HepG2 (cell line): ENCODE results near the gene MYPN. TPM values are rescaled to one million over a fixed set of nuclear protein-coding genes. Genes with fewer than 3 reads are reported as not detected.

Source experiments
- ATAC-seq: fragments of 200-7000 bp; cut with Tn5 transposase; 3 replicates; pipeline ENCODE4 v1.9.1; 2020; ENCODE audit warnings: mild to moderate bottlenecking, moderate library complexity
- BruUV-seq: library from RNA; stranded (reverse); fragments of 400-500 nt; replicated peaks from 2 replicates; lab custom pipeline; 2021; lab: Mats Ljungman, UMichigan
- CTCF ChIA-PET: fragments of 300-600 bp; formaldehyde crosslinking; extraction: SDS; loops from one replicate; lab custom pipeline; 2021; ENCODE audit warnings: low total read pairs, inconsistent platforms, low intra/inter-chr PET ratio; lab: Yijun Ruan, JAX
- POLR2A ChIA-PET: fragments of 350-600 bp; sonication (Branson Sonifier 250); formaldehyde crosslinking; loops from one replicate; lab custom pipeline; 2020; ENCODE audit warnings: antibody characterized with exemption, inconsistent platforms; lab: Yijun Ruan, JAX
- DNase-seq: peaks from one replicate; pipeline ENCODE4 v3.0.0-alpha.2; 2015; ENCODE audit warnings: low spot score
- FAIRE-seq: peaks from 3 replicates; lab custom pipeline; 2011; peaks lifted over from hg19 to GRCh38; lab: Jason Lieb, UNC
- H2AFZ ChIP-seq: one replicate; pipeline ENCODE4 v1.6.1; 2011; ENCODE audit warnings: low read length, inconsistent platforms
- H3K27ac ChIP-seq: fragments of 300-600 bp; 3 replicates; pipeline ENCODE4 v1.8.0; 2011; ENCODE audit warnings: mixed run types, mild to moderate bottlenecking, mixed read lengths, low read length, inconsistent platforms; ENCODE audit not compliant: insufficient read depth; ENCODE audit errors: extremely low read length
- H3K27me3 ChIP-seq, 2 experiments: fragments of 200-600 bp in 1 of 2; 2 replicates in 1 of 2; 3 replicates in 1 of 2; pipeline versions ENCODE4 v1.6.0 to v1.8.0; 2011; ENCODE audit warnings: low read length in 2 of 2, mild to moderate bottlenecking in 2 of 2, moderate library complexity in 2 of 2, inconsistent platforms in 1 of 2; ENCODE audit not compliant: insufficient read depth in 2 of 2, control insufficient read depth in 1 of 2
- H3K36me3 ChIP-seq, 2 experiments: fragments of 200-600 bp in 1 of 2; replicated peaks in 1 of 2; 2 replicates in 1 of 2; 3 replicates in 1 of 2; pipeline versions ENCODE4 v1.5.1 to v1.8.0; 2011; ENCODE audit warnings: low read length in 2 of 2, inconsistent platforms in 1 of 2; ENCODE audit not compliant: insufficient read depth in 2 of 2, control insufficient read depth in 1 of 2
- H3K4me1 ChIP-seq: 2 replicates; pipeline ENCODE4 v1.5.1; 2012; ENCODE audit warnings: low read length, inconsistent platforms; ENCODE audit not compliant: insufficient read depth
- H3K4me2 ChIP-seq: 2 replicates; pipeline ENCODE4 v1.6.0; 2011; ENCODE audit warnings: low read depth, low read length, inconsistent platforms
- H3K4me3 ChIP-seq, 3 experiments: fragments of 200-600 bp in 1 of 3; sonication (generic), shearing (Covaris generic) in 1 of 3; replicated peaks in 1 of 3; 2 replicates each; pipeline ENCODE4 v1.5.1; 2011 to 2016; ENCODE audit warnings: low read length in 3 of 3, inconsistent platforms in 2 of 3, low read depth in 2 of 3, mild to moderate bottlenecking in 2 of 3, control low read depth in 1 of 3, mixed read lengths in 1 of 3; ENCODE audit not compliant: insufficient read depth in 1 of 3
- H3K79me2 ChIP-seq: one replicate; pipeline ENCODE4 v1.6.1; 2011; ENCODE audit warnings: low read length, inconsistent platforms; ENCODE audit not compliant: insufficient read depth
- H3K9ac ChIP-seq: 2 replicates; pipeline ENCODE4 v1.6.0; 2011; ENCODE audit warnings: mild to moderate bottlenecking, low read depth, low read length, inconsistent platforms; ENCODE audit not compliant: insufficient read depth
- H3K9me3 ChIP-seq: 2 replicates; pipeline ENCODE4 v1.5.1; 2012; ENCODE audit warnings: mild to moderate bottlenecking, low read length
- H4K20me1 ChIP-seq: 2 replicates; pipeline ENCODE4 v1.6.0; 2011; ENCODE audit warnings: inconsistent platforms, mild to moderate bottlenecking, low read length, moderate library complexity; ENCODE audit not compliant: insufficient read depth
- ARID4A ChIP-seq: sonication (generic); formaldehyde crosslinking; IDR thresholded peaks from 2 replicates; pipeline ENCODE4 v1.5.0; 2020; ENCODE audit warnings: mild to moderate bottlenecking, missing genetic modification reagents, borderline replicate concordance
- CCAR2 ChIP-seq: fragments of 200-400 bp; formaldehyde crosslinking; optimal IDR thresholded peaks from 2 replicates; pipeline ENCODE3; 2018; ENCODE audit warnings: low read depth, mild to moderate bottlenecking, low read length, moderate library complexity
- CERS6 ChIP-seq: sonication (generic); formaldehyde crosslinking; IDR thresholded peaks from 2 replicates; pipeline ENCODE4 v1.5.0; 2020; ENCODE audit warnings: missing genetic modification reagents
- MAZ ChIP-seq, 2 experiments: sonication (generic) in 1 of 2; formaldehyde crosslinking in 1 of 2; IDR thresholded peaks; 2 replicates each; pipeline versions ENCODE4 v1.5.0 to v1.6.1; 2012 to 2020; ENCODE audit warnings: low read depth in 2 of 2, mild to moderate bottlenecking in 2 of 2, borderline replicate concordance in 1 of 2, improper control_type of control experiment in 1 of 2, low read length in 1 of 2, missing genetic modification reagents in 1 of 2, moderate library complexity in 1 of 2
- RAD21 ChIP-seq: fragments of 450-650 bp; formaldehyde crosslinking; IDR thresholded peaks from 2 replicates; pipeline ENCODE4 v1.5.0; 2020; ENCODE audit warnings: mild to moderate bottlenecking
- SMARCC2 ChIP-seq: fragments of 450-650 bp; IDR thresholded peaks from 2 replicates; pipeline ENCODE4 v1.6.1; 2017; ENCODE audit warnings: antibody characterized with exemption, mild to moderate bottlenecking
- TBX2 ChIP-seq: sonication (generic); formaldehyde crosslinking; IDR thresholded peaks from 2 replicates; pipeline ENCODE4 v1.5.0; 2020; ENCODE audit warnings: missing genetic modification reagents, mild to moderate bottlenecking, borderline replicate concordance
- TRIM24 ChIP-seq: sonication (generic); formaldehyde crosslinking; IDR thresholded peaks from 2 replicates; pipeline ENCODE4 v1.8.0; 2022; ENCODE audit warnings: mild to moderate bottlenecking, missing genetic modification reagents
- ZC3H4 ChIP-seq: sonication (generic); formaldehyde crosslinking; IDR thresholded peaks from 2 replicates; pipeline ENCODE4 v1.4.0; 2020; ENCODE audit warnings: missing genetic modification reagents, borderline replicate concordance
- ZKSCAN8 ChIP-seq: IDR thresholded peaks from 2 replicates; pipeline ENCODE4 v1.6.1; 2016; ENCODE audit warnings: borderline replicate concordance, missing genetic modification reagents, missing compliant biosample characterization
- ZNF292 ChIP-seq: sonication (generic); formaldehyde crosslinking; IDR thresholded peaks from 2 replicates; pipeline ENCODE4 v1.8.1; 2022; ENCODE audit warnings: mild to moderate bottlenecking, low read depth, missing genetic modification reagents, borderline replicate concordance
- ZNF350 ChIP-seq: sonication (generic); formaldehyde crosslinking; IDR thresholded peaks from 2 replicates; pipeline ENCODE4 v1.4.0; 2020; ENCODE audit warnings: mild to moderate bottlenecking, low read depth, missing genetic modification reagents, borderline replicate concordance
- ZNF468 ChIP-seq: sonication (generic); formaldehyde crosslinking; IDR thresholded peaks from 2 replicates; pipeline ENCODE4 v1.8.0; 2022; ENCODE audit warnings: mild to moderate bottlenecking, moderate library complexity, missing genetic modification reagents
- ZNF569 ChIP-seq: sonication (generic); formaldehyde crosslinking; IDR thresholded peaks from 2 replicates; pipeline ENCODE4 v1.5.0; 2020; ENCODE audit warnings: mild to moderate bottlenecking, missing genetic modification reagents, moderate library complexity, borderline replicate concordance
- ZNF607 ChIP-seq: sonication (generic); formaldehyde crosslinking; IDR thresholded peaks from 2 replicates; pipeline ENCODE4 v1.5.1; 2020; ENCODE audit warnings: missing genetic modification reagents, mild to moderate bottlenecking, borderline replicate concordance
- ZNF615 ChIP-seq: sonication (generic); formaldehyde crosslinking; IDR thresholded peaks from 2 replicates; pipeline ENCODE4 v1.5.0; 2020; ENCODE audit warnings: mild to moderate bottlenecking, missing genetic modification reagents, borderline replicate concordance
- ZSCAN25 ChIP-seq: sonication (generic); formaldehyde crosslinking; IDR thresholded peaks from 2 replicates; pipeline ENCODE4 v1.8.0; 2022; ENCODE audit warnings: mild to moderate bottlenecking, missing genetic modification reagents
- WGBS: methylation state at CpG from one replicate; pipeline ENCODE4 v1.1.6; 2017; ENCODE audit warnings: low lambda C conversion rate; 5-methylcytosine and 5-hydroxymethylcytosine counted together
- in situ Hi-C: cut with HindIII; loops from 2 replicates; pipeline ENCODE4 v1.10.0; 2017; ENCODE audit warnings: low pct_unique_long_range_greater_than_20kb; ENCODE audit not compliant: extremely low pct_ligation_motif_present
- intact Hi-C: fragments of 100-400 bp; cut with micrococcal nuclease; formaldehyde crosslinking; loops from one replicate; pipeline ENCODE4 v1.10.0; 2022; ENCODE audit not compliant: unreplicated experiment
- polyA plus RNA-seq, 8 experiments: library from polyadenylated mRNA; depleted of rRNA in 3 of 8; stranded (reverse) in 7 of 8; unstranded in 1 of 8; fragments of >200 nt; fragmentation: Illumina TruSeq in 4 of 8; extraction: Trizol in 4 of 8; gene quantifications; 2 replicates each; pipeline versions ENCODE4 v1.2.1 to v1.2.3, GENCODE V29; 2011 to 2016; ENCODE audit warnings: low read depth in 4 of 8, missing spikeins in 1 of 8, mixed read lengths in 1 of 8; ENCODE audit not compliant: insufficient read depth in 1 of 8
- total RNA-seq, 5 experiments: library from RNA; depleted of rRNA; stranded (reverse); fragments of >200 nt; fragmentation: Illumina TruSeq; extraction: Trizol; gene quantifications; 2 replicates each; pipeline ENCODE4 v1.2.3, GENCODE V29; 2016; ENCODE audit warnings: low read depth in 1 of 5
- TF ChIP-seq, protein P1 (sequence below): sonication (generic); formaldehyde crosslinking; conservative IDR thresholded peaks from 2 replicates; pipeline ENCODE4 v1.8.1; 2023; ENCODE audit warnings: missing genetic modification reagents

MYPN gene
- total and polyA plus RNA-seq, 2 of the 13 experiments (the other 11 are each of a cell fraction or from before 2014, with no cell fraction given) = not detected

- intact Hi-C loops (no loop called here), in situ Hi-C loops (loop anchor here (10.0 kb wide), 1 partner anchor 118 kb away; no protein-coding TSS in a partner anchor)
- no peak overlapping the region for H2AFZ ChIP-seq
- POLR2A ChIA-PET = no interaction called here
- H3K79me2 ChIP-seq = no peaks in the 10 kb centered on the region
- TF ChIP-seq ZSCAN25 (no peak), ZNF292 (CRISPR knock-in tag) (no peak), MAZ (IDR thresholded peaks at IDR 0.05; ENCODE audit: borderline replicate concordance, low read depth, low read length) (no peak), MAZ (CRISPR knock-in tag; IDR thresholded peaks at IDR 0.05; ENCODE audit: low read depth) (no peak), TRIM24 (CRISPR knock-in tag) (no peak), TBX2 (CRISPR knock-in tag) (no peak), ZNF468 (CRISPR knock-in tag) (no peak), ZC3H4 (CRISPR knock-in tag) (no peak), ZNF607 (CRISPR knock-in tag) (no peak), ZNF350 (CRISPR knock-in tag) (no peak), RAD21 (no peak), ZNF569 (CRISPR knock-in tag) (no peak), ZKSCAN8 (CRISPR knock-in tag) (no peak), ARID4A (CRISPR knock-in tag) (no peak), ZNF615 (no peak), CCAR2 (no peak), SMARCC2 (no peak), CERS6 (CRISPR knock-in tag) (no peak)
- TF ChIP-seq, protein P1, sequence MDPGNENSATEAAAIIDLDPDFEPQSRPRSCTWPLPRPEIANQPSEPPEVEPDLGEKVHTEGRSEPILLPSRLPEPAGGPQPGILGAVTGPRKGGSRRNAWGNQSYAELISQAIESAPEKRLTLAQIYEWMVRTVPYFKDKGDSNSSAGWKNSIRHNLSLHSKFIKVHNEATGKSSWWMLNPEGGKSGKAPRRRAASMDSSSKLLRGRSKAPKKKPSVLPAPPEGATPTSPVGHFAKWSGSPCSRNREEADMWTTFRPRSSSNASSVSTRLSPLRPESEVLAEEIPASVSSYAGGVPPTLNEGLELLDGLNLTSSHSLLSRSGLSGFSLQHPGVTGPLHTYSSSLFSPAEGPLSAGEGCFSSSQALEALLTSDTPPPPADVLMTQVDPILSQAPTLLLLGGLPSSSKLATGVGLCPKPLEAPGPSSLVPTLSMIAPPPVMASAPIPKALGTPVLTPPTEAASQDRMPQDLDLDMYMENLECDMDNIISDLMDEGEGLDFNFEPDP (CRISPR knock-in tag) = no peak
- FAIRE-seq (no peak), DNase-seq (no peak), ATAC-seq (no peak)
- H3K9me3 ChIP-seq = no peaks in the 10 kb centered on the region
- CTCF ChIA-PET = no interaction called here
- WGBS = 1% methylated on average over 5 of the region's 5 CpGs
- no TSS peak for BruUV-seq
- H3K4me1 ChIP-seq = 0 out of 2 replicates have a peak, but pooled peaks cover 5% of the 10 kb centered on the region
- no peaks in the 10 kb centered on the region for H3K27me3 ChIP-seq
- no peak overlapping the region for H3K27ac ChIP-seq
- no peak overlapping the region for H3K9ac ChIP-seq
- no peak overlapping the region for H3K4me2 ChIP-seq
- H3K4me3 ChIP-seq = no peak overlapping the region
- no peaks in the 10 kb centered on the region for H3K36me3 ChIP-seq
- no peaks in the 10 kb centered on the region for H4K20me1 ChIP-seq
Measured at GRCh38 chr10:68202960-68203353, 93.7 kb downstream of the MYPN start.
